SU-DHL-6 (cell line): ENCODE results near the gene SEPTIN1.
A peak's percentile ranks its signal among the peaks of the same experiment; 100 is the strongest.

ENCODE experiments used
- H2AFZ ChIP-seq: fragments of 200-600 bp; sonication (generic); 2 replicates; pipeline ENCODE4 v1.6.1; 2014; ENCODE audit warnings: low read depth, mild to moderate bottlenecking, moderate library complexity, mixed read lengths, antibody characterized with exemption, low read length; ENCODE audit not compliant: severe bottlenecking
- H3F3A ChIP-seq: fragments of 200-600 bp; shearing (Covaris generic); 2 replicates; pipeline ENCODE4 v1.6.0; 2016; ENCODE audit warnings: antibody characterized with exemption, mild to moderate bottlenecking; ENCODE audit not compliant: insufficient read depth
- H3K27ac ChIP-seq: fragments of 200-600 bp; sonication (generic); 2 replicates; pipeline ENCODE4 v1.5.1; 2016; ENCODE audit warnings: low read depth, mild to moderate bottlenecking, low read length, moderate library complexity, mixed read lengths
- H3K27me3 ChIP-seq: fragments of 200-600 bp; sonication (generic), shearing (Covaris generic); 2 replicates; pipeline ENCODE4 v1.6.0; 2014; ENCODE audit warnings: mild to moderate bottlenecking, low read length
- H3K36me3 ChIP-seq: fragments of 200-600 bp; sonication (generic); 2 replicates; pipeline ENCODE4 v1.6.1; 2014; ENCODE audit warnings: mild to moderate bottlenecking, low read length, mixed read lengths
- H3K4me2 ChIP-seq: fragments of 300-600, 200-600 bp; shearing (Covaris generic), sonication (generic); 2 replicates; pipeline ENCODE4 v1.6.0; 2014; ENCODE audit warnings: low read length, low read depth, mild to moderate bottlenecking; ENCODE audit not compliant: poor library complexity, severe bottlenecking
- H3K4me3 ChIP-seq: fragments of 200-600 bp; sonication (generic); 2 replicates; pipeline ENCODE4 v1.5.1; 2014; ENCODE audit warnings: antibody characterized with exemption, low read length, mild to moderate bottlenecking, mixed read lengths; ENCODE audit not compliant: insufficient read depth, poor library complexity, severe bottlenecking
- H3K79me2 ChIP-seq: fragments of 200-600 bp; sonication (generic); 2 replicates; pipeline ENCODE4 v1.6.1; 2014; ENCODE audit warnings: mild to moderate bottlenecking, low read length, moderate library complexity; ENCODE audit not compliant: insufficient read depth
- H3K9ac ChIP-seq: fragments of 200-600 bp; sonication (generic); 2 replicates; pipeline ENCODE4 v1.7.0; 2014; ENCODE audit warnings: mild to moderate bottlenecking, low read length
- H3K9me2 ChIP-seq: fragments of 200-600 bp; sonication (generic); replicated peaks from 2 replicates; pipeline ENCODE4 v1.6.1; 2014; ENCODE audit warnings: low read length; ENCODE audit not compliant: insufficient read depth
- H3K9me3 ChIP-seq: fragments of 200-600 bp; sonication (generic); 2 replicates; pipeline ENCODE4 v1.6.1; 2014; ENCODE audit warnings: low read length, mixed read lengths; ENCODE audit not compliant: insufficient read depth
- H4K20me1 ChIP-seq: fragments of 200-600 bp; sonication (generic); 2 replicates; pipeline ENCODE4 v1.6.1; 2014; ENCODE audit warnings: low read depth, mild to moderate bottlenecking, antibody characterized with exemption, low read length, moderate library complexity, mixed read lengths
- CTCF ChIP-seq: fragments of 200-600 bp; sonication (generic); IDR thresholded peaks from one replicate; pipeline ENCODE4 v1.5.1; 2017; ENCODE audit warnings: antibody characterized with exemption, mild to moderate bottlenecking, low read length, moderate library complexity; ENCODE audit not compliant: insufficient read depth, poor library complexity, severe bottlenecking
- EZH2phosphoT487 ChIP-seq: fragments of 200-600 bp; sonication (generic), shearing (Covaris generic); conservative IDR thresholded peaks from 2 replicates; pipeline ENCODE4 v1.6.1; 2018; ENCODE audit warnings: mild to moderate bottlenecking, antibody characterized with exemption, low read length, moderate library complexity, mixed read lengths

The SEPTIN1 gene

GRCh38 chr16:30416047-30416603 is 33.8 kb upstream of the SEPTIN1 start:
- Histone ChIP-seq H3K4me3 (no peak overlapping the region), H3K9me3 (no peaks in the 10 kb centered on the region), H2AFZ (no peak overlapping the region), H3F3A (peaks cover 38% of the 10 kb centered on the region), H3K4me2 (no peak overlapping the region), H3K27ac (peak overlapping the region; percentile 16; the same call in 1 of the 2 replicates), H3K9ac (no peak overlapping the region), H3K79me2 (0 out of 2 replicates have a peak, but pooled peaks cover 4% of the 10 kb centered on the region), H3K9me2 (no peaks in the 10 kb centered on the region), H3K27me3 (no peaks in the 10 kb centered on the region), H3K36me3 (peaks cover 3% of the 10 kb centered on the region; the same call in 1 of the 2 replicates), H4K20me1 (no peaks in the 10 kb centered on the region)
- no peak for TF ChIP-seq EZH2phosphoT487
- TF ChIP-seq CTCF, result no peak

GRCh38 chr16:30414159-30414558 is 31.8 kb upstream of the SEPTIN1 start:
- Histone ChIP-seq H3K79me2 (0 out of 2 replicates have a peak, but pooled peaks cover 4% of the 10 kb centered on the region), H3K4me3 (no peak overlapping the region), H3K9me3 (no peaks in the 10 kb centered on the region), H3K27me3 (no peaks in the 10 kb centered on the region), H3K36me3 (peaks cover 3% of the 10 kb centered on the region; the same call in 1 of the 2 replicates), H2AFZ (no peak overlapping the region), H4K20me1 (no peaks in the 10 kb centered on the region), H3K27ac (no peak overlapping the region), H3K4me2 (no peak overlapping the region), H3K9me2 (no peaks in the 10 kb centered on the region), H3F3A (peaks cover 30% of the 10 kb centered on the region), H3K9ac (no peak overlapping the region)
- TF ChIP-seq CTCF (no peak), EZH2phosphoT487 (no peak)

GRCh38 chr16:30413112-30413806 is 30.9 kb upstream of the SEPTIN1 start:
- Histone ChIP-seq H3K27me3 (no peaks in the 10 kb centered on the region), H3K9ac (no peak overlapping the region), H3K79me2 (0 out of 2 replicates have a peak, but pooled peaks cover 4% of the 10 kb centered on the region), H3K4me3 (no peak overlapping the region), H3K9me3 (no peaks in the 10 kb centered on the region), H3K4me2 (no peak overlapping the region), H2AFZ (no peak overlapping the region), H4K20me1 (no peaks in the 10 kb centered on the region), H3F3A (peaks cover 28% of the 10 kb centered on the region), H3K9me2 (no peaks in the 10 kb centered on the region), H3K36me3 (peaks cover 3% of the 10 kb centered on the region; the same call in 1 of the 2 replicates), H3K27ac (no peak overlapping the region)
- TF ChIP-seq CTCF, result no peak
- no peak for TF ChIP-seq EZH2phosphoT487
